ENCODE data around the gene SHBG.
"Not testable (repeated sequence)": the region's sequence is repeated elsewhere in the genome, so short reads cannot be mapped to it uniquely, and the experiment has no call there.

Gene SHBG

GRCh38 chr17:7611635-7612293, 18.2 kb upstream of the SHBG start:
- FAIRE-seq (no peak), DNase-seq (ENCODE audit: low spot score) (no peak)

DNA sequence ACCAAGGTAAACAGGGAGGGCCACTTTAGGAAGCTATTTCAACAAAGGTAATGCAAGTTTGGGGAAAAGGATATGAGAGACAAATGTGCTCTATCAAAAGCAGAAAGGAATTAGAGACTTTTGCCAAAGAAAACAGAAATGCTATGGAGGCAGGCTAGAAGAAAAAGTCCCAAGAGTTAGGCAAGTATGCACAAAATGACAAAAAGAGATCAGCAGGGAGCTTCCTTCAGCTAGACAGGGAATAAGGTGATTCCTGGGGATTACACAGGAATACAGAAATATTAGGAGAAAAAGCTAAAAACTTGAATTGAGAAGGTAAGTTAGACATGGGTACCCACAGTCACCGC, 17.7 kb upstream of the SHBG start:
- no peak for FAIRE-seq
- DNase-seq (ENCODE audit: low spot score): no peak

DNA sequence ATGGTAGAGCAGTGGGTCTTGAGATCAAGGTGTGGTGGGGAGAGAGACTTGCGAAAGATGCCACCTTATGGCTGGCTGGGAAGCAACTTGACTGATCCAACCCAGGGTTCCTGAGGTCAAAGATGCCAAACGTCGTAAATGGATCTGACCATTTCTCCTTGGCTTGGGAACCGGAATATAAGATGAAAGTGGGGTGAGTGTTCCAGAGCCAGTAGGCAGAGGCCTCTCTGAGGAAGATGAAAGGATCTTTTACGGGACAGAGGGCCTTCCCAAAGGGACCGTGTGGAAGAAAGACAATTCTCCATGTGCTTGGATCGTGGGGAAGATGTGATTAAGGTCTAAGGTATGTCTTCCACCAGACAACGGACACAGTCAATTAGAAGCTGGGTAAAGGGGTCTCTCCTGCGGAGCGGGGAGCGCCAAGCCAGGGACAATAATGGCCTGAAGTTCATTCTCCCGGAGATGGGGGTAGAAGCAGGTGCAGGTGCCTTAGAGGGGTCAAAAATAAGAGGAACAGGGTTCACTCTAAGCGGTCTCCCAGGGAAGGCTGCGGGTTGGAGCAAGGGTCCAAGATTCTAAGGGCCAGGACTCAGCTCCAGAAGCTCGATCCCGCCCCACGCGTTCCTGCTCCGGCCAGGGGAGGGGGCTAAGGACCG, 16.0 kb upstream of the SHBG start:
- FAIRE-seq (no peak), DNase-seq (ENCODE audit: low spot score) (no peak)

DNA sequence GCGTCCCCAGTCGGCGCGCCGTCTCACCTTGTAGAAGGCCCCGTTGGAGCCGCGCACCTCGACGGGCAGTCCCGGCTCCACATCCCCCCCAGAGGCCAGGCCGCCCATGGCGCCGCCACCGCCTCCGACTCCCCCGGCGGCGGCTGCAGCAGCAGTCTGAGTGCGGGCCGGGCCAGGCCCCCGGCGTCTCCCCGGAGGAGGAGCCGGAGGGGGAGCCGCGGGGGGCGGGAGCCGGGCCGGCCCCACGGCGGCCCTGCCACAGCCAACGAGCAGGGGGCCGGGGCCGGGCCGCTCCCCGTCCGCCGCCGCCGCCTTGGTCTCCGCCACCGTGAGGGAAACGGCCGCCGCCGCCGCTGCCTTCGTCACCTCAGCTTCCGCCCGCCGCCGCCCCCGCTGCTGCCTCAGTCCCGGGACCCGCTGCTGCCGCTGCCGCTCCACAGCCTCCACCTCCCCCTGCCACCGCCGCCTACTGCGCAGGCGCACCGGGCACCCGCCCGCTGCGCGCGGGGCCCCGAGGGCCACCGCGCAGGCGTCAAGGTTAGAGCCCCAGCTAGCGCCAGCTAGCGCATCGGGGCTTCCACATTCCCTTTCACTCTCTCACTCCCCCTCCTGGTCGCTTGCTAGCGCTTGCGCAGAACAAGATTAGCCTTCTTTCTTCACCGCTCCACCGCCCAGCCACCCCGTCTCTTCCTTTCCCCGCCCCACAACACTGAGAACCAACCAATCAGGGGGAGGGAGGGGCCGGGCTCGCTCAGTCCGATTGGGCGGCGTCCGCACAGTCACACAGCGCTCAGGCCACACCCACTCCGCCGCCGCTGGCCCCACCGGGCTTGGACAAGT, 15.3 kb upstream of the SHBG start, which contains the start of gene FXR2:
Gene FXR2 (minus strand): TSS at position 473 of the 840 bp plus-strand sequence. CDS start 365 bp downstream, at position 108.
- DNase-seq (ENCODE audit: low spot score) (peak; percentile 97), FAIRE-seq (no peak)

- DNase-seq (ENCODE audit: low spot score) (no peak), FAIRE-seq (no peak)
These were observed 14.6 kb upstream of the SHBG start for GRCh38 chr17:7615265-7615747.

- DNase-seq (ENCODE audit: low spot score) (no peak), FAIRE-seq (no peak)
These were observed 11.3 kb upstream of the SHBG start for GRCh38 chr17:7618608-7619007.

GRCh38 chr17:7620835-7621234, 9.1 kb upstream of the SHBG start:
- DNase-seq (ENCODE audit: low spot score) (no peak), FAIRE-seq (no peak)

DNA sequence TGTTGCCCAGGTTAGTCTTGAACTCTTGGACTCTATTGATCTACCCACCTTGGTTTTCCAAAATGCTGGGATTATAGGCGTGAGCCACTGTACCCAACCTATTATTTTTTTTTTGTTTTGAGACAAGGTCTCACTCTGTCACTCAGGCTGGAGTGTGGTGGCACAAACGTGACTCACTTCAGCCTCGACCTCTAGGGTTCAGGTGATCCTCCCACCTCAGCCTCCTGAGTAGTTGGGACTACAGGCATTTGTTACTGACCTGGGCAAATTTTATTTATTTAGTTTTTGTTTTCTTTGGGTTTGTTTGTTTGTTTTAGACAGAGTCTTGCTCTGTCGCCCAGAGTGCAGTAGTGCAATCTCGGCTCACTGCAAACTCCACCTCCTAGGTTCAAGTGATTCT, 6.3 kb upstream of the SHBG start:
- no peak for DNase-seq (ENCODE audit: low spot score)
- no peak for FAIRE-seq

GRCh38 chr17:7625749-7626148, 4.2 kb upstream of the SHBG start:
- not testable (repeated sequence) for DNase-seq (ENCODE audit: low spot score); FAIRE-seq

DNA sequence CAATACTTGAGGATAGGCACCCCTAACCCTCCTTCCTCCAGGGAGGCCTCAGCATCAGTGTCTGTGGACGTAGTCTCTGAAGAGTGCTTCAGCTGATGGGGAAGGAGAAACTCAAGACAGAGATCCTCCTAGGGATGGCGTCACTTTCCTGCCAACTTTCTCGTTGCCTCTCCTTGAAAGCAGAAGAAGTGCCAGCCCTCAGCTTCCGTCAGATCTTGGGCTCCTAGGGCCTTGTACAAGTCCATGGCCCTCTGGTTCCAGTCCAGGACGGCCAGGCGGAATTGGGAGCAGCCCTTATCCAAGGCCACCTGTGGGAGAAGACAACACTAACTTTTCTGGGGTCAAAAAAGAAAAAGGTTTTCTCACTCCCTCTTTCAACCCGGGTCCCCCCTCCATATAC, 3.6 kb upstream of the SHBG start:
- DNase-seq (ENCODE audit: low spot score) (no peak), FAIRE-seq (no peak)

GRCh38 chr17:7626956-7627249, 3.0 kb upstream of the SHBG start:
- no peak for FAIRE-seq
- no peak for DNase-seq (ENCODE audit: low spot score)

GRCh38 chr17:7627250-7628121, 2.4 kb upstream of the SHBG start, which contains the start of gene SAT2:
SAT2 (minus strand) TSS chr17:7627821; CDS start chr17:7627635, 186 bp downstream.
- FAIRE-seq: no peak
- peak; percentile 93 for DNase-seq (ENCODE audit: low spot score)

GRCh38 chr17:7631398-7632380, 1.8 kb downstream of the SHBG start:
- DNase-seq (ENCODE audit: low spot score) (no peak), FAIRE-seq (no peak)

DNA sequence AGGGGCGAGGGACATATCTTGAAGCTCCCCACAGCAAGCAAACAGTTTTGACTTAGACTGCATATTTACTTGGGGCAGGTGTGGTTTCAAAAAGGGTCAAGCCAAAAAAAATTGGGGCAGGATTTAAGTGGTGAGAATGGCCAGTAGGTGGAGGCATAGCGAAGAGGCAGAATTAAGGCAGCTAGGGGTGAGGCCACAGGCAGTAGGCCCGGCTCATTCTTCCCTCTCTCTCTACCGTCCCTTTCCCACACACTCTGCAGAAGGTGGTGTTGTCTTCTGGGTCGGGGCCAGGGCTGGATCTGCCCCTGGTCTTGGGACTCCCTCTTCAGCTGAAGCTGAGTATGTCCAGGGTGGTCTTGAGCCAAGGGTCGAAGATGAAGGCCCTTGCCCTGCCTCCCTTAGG, 2.6 kb downstream of the SHBG start:
- DNase-seq (ENCODE audit: low spot score) (no peak), FAIRE-seq (no peak)

DNA sequence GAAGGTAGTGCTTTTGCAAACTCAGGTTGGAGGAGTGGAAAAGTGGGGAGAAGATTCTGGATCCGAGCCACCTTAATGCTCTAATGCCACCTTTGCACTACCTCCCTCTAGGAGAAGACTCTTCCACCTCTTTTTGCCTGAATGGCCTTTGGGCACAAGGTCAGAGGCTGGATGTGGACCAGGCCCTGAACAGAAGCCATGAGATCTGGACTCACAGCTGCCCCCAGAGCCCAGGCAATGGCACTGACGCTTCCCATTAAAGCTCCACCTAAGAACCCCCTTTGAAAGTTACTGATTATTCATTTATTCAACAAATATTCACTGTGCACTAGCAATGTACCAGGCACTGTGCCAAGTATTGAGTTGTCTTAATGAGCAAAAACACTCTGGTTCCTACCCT, 3.2 kb downstream of the SHBG start:
- DNase-seq (ENCODE audit: low spot score) (no peak), FAIRE-seq (no peak)

DNA sequence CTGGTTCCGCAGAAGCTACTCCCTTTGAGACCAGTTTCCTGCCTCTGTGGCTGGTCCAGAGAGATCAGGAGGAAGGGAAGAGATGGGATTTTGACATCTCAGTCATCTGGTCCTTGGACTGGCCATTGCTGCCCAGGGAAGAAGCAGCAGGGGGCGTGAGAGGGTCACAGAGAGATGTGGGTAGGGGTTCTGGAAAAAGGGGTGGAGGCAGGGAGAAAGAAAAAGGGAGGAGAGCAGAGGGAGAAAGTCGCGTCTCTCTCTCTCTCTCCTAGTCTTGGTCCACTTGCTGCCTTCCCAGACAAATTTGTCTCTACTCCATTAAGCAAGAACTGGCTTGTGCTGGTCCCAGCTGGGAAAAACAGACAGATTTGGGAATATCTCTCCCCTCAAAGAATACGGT, 4.4 kb downstream of the SHBG start:
- no peak for DNase-seq (ENCODE audit: low spot score)
- FAIRE-seq: no peak

GRCh38 chr17:7636163-7636562, 6.2 kb downstream of the SHBG start:
- DNase-seq (ENCODE audit: low spot score) (no peak), FAIRE-seq (no peak)

GRCh38 chr17:7640783-7641182, 10.8 kb downstream of the SHBG start:
- no peak for FAIRE-seq
- DNase-seq (ENCODE audit: low spot score): no peak

DNA sequence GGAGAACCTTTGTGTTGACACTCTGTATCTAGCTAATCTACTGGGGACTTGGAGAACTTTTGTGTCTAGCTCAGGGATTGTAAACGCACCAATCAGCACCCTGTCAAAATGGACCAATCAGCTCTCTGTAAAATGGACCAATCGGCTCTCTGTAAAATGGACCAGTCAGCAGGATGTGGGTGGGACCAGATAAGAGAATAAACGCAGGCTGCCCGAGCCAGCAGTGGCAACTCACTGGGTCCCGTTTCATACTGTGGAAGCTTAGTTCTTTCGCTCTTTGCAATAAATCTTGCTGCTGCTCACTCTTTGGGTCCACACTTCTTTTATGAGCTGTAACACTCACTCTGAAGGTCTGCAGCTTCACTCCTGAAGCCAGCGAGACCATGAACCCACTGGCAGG, 11.7 kb downstream of the SHBG start:
- not testable (repeated sequence) for FAIRE-seq; DNase-seq (ENCODE audit: low spot score)

GRCh38 chr17:7644775-7645174, 14.8 kb downstream of the SHBG start:
- DNase-seq (ENCODE audit: low spot score) (no peak), FAIRE-seq (no peak)
